ENCODE results near the gene SPDYE16.
A peak's percentile ranks its signal among the peaks of the same experiment; 100 is the strongest.
"Not testable (repeated sequence)": the region's sequence is repeated elsewhere in the genome, so short reads cannot be mapped to it uniquely, and the experiment has no call there.

Gene SPDYE16

DNA sequence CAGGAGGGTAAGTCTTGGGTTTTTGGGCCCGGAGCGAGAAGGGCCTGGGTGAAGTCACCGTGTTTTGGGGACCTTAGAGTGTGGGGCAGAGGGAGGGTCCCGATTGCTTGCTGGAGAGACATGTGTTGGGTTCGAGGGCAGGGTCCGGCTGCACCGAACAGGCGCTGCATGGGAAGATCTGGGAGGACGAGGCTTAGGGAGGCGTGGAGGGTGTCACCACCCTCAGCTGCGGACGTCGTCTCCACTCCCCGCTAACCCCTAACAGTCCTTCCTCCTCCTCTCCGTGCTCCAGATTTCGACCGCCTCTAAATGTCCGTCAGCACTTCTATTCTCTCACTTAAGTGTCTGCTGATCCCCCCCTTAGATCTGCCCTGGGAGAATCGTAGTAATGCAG lies 6.8 kb upstream of the SPDYE16 start:
- not testable (repeated sequence) for DNase-seq (ENCODE audit: low spot score)

GRCh38 chr7:76549025-76549854 lies 6.1 kb upstream of the SPDYE16 start:
- peak; percentile 91 for DNase-seq (ENCODE audit: low spot score)

GRCh38 chr7:76531643-76532042 lies 11.5 kb downstream of the SPDYE16 start:
- DNase-seq (ENCODE audit: low spot score), result not testable (repeated sequence)

GRCh38 chr7:76526183-76526582 lies 16.9 kb downstream of the SPDYE16 start:
- DNase-seq (ENCODE audit: low spot score), result not testable (repeated sequence)

GRCh38 chr7:76516932-76517331 lies 26.2 kb downstream of the SPDYE16 start:
- DNase-seq (ENCODE audit: low spot score), result not testable (repeated sequence)

DNA sequence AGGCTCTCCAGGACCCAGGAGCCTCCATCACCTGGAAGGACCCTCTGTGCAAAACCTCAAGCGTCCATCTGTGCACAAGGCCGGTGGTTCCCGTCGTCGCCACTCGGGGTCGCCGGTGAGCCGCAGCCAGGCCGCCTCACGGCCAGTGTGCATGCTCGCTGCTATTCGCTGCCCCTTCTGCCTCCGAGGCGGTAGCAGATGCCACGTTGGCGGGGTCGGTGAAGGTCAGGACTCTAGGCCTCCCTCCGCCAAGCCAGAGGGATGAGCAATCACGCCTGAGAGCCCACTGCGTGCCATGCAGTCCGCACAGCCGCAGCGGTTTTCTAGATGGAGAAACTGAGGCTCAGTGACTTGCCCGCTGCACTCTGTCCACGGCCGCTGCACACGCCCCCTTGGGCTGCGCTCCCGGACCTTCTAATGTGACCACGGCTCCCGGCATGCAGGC lies 27.1 kb downstream of the SPDYE16 start:
- DNase-seq (ENCODE audit: low spot score), result peak; percentile 33

GRCh38 chr7:76514926-76515771 lies 27.9 kb downstream of the SPDYE16 start:
- no peak for DNase-seq (ENCODE audit: low spot score)

GRCh38 chr7:76513817-76514799 lies 29.0 kb downstream of the SPDYE16 start:
- DNase-seq (ENCODE audit: low spot score), result no peak

- DNase-seq (ENCODE audit: low spot score), result no peak
Observed at GRCh38 chr7:76512941-76513816, 29.9 kb downstream of the SPDYE16 start.

GRCh38 chr7:76511911-76512885 lies 30.9 kb downstream of the SPDYE16 start:
- not testable (repeated sequence) for DNase-seq (ENCODE audit: low spot score)

DNA sequence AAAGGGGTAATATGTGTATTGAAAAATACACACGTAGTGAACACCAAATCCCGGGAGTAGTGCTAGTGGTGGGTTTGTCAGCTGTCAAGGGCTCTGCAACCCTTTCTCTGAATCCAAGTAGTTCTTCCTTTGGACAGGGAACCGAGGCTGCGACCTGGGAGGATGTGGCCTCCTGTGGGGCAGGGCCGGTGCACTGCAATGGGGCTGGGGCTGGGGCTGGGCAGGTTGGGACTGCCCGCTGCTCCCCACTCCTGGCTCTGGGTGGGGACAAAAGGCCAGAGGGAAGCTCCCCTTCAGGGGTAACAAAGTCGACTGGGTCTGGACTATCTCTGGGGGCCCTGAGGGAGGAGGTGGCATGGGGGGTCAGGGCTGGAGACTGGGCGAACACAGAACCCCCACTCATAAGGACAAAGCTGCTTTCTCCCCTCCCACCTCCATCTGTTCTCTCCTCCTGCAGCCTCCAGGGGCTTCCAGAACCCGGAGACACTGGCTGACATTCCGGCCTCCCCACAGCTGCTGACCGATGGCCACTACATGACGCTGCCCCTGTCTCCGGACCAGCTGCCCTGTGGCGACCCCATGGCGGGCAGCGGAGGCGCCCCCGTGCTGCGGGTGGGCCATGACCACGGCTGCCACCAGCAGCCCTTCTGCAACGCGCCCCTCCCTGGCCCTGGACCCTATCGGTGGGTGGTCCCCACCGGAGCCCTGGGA lies 31.7 kb downstream of the SPDYE16 start:
- not testable (repeated sequence) for DNase-seq (ENCODE audit: low spot score)

DNA sequence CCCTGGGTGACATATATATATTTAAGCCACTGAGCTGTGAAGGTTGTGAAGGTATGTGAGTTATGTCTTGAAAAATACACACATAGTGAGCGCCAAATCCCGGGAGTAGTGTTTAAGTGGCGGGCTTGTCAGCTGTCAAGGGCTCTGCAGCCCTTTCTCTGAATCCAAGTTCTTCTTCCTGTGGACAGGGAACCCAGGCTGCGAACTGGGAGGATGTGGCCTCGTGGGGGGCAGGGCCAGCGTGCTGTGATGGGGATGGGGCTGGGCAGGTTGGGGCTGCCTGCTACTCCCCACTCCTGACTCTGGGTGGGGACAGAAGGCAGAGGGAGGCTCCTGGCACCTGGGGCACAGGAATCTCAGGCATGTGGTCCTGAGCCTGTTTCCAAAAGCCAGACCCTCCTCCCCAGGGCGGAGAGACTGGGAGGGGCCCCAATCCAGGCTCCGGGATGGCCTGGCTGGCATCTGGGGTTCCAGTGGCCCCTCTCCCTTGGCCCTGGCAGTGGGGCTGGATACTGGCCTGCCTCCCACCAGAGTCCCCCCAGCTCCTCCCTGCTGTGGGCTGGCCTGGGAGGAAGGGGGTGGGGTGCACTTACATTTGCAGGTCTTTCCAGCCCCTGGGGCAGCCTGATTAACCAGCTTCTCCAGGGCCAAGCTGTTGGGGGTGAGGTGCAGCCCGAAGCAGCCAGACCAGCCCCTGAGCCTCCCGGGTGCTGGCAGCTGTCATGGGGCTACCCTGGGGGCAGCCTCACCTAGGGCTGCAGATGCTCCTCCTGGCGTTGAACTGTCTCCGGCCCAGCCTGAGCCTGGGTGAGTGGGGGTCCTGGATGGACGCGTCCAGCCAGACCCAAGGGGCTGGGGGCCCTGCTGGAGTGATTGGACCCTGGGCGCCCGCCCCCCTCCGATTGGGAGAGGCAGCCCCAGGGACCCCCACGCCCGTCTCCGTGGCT lies 32.9 kb downstream of the SPDYE16 start, which contains the start of gene UPK3B:
TSS of gene UPK3B (plus strand) at position 622 of the 947 bp plus-strand sequence. CDS start at position 723, 101 bp downstream.
- no peak for DNase-seq (ENCODE audit: low spot score)

GRCh38 chr7:76507723-76508406 lies 35.2 kb downstream of the SPDYE16 start:
- peak; percentile 1 for DNase-seq (ENCODE audit: low spot score)

DNA sequence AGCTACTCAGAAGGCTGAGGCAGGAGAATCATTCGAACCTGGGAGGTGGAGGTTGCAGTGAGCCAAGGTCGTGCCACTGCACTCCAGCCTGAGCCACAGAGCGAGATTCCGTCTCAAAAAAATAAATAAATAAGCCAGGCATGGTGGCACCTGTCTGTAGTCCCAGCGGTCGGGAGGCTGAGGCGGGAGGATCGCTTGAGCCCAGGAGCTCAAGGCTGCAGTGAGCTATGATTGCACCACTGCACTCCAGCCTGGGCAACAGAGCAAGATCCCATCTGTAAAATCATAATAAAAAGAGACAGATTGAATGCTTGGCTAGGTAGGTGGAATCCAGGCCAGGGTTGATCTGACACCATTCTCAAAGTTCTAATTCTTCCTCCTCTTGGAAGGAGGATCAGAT lies 36.5 kb downstream of the SPDYE16 start:
- DNase-seq (ENCODE audit: low spot score), result not testable (repeated sequence)

- DNase-seq (ENCODE audit: low spot score), result no peak
Observed at GRCh38 chr7:76506081-76506440, 37.0 kb downstream of the SPDYE16 start.

- no peak for DNase-seq (ENCODE audit: low spot score)
Observed at GRCh38 chr7:76505168-76506080, 37.7 kb downstream of the SPDYE16 start.
